ENCODE data around the gene SLC6A6.

SLC6A6 gene

GRCh38 chr3:14466179-14466903 lies 63.9 kb downstream of the SLC6A6 start:
- Histone ChIP-seq H4K91ac (ENCODE audit: low read depth, low read length) (no peak overlapping the region), H3K36me3 (ENCODE audit: control insufficient read depth in 1 of 2, insufficient read depth in 2 of 2, low read length in 2 of 2) (peaks cover 62 to 75% of the 10 kb centered on the region in 2 experiments), H3K14ac (ENCODE audit: low read length) (no peak overlapping the region), H2BK12ac (ENCODE audit: low read length) (no peak overlapping the region), H2AK5ac (ENCODE audit: low read length) (no peak overlapping the region), H3K27ac (ENCODE audit: low read depth, low read length) (no peak overlapping the region), H2BK120ac (ENCODE audit: insufficient read depth, low read length, poor library complexity) (no peak overlapping the region), H3K9ac (ENCODE audit: low read length) (no peak overlapping the region), H3K4me1 (ENCODE audit: control insufficient read depth in 1 of 2, insufficient read depth in 2 of 2, low read length in 2 of 2) (peaks cover 4 to 11% of the 10 kb centered on the region in 2 experiments), H3K79me1 (ENCODE audit: low read length) (peaks cover 2% of the 10 kb centered on the region), H3K23ac (ENCODE audit: low read length) (no peak overlapping the region), H2AFZ (ENCODE audit: insufficient read depth, low read length, poor library complexity) (no peak overlapping the region), H4K12ac (ENCODE audit: low read depth, low read length) (no peak overlapping the region), H3K4me2 (ENCODE audit: low read length) (no peak overlapping the region), H3K4ac (ENCODE audit: low read depth, low read length) (no peak overlapping the region), H3K79me2 (ENCODE audit: control insufficient read depth, insufficient read depth, low read length, poor library complexity) (no peaks in the 10 kb centered on the region), H3K4me3 (ENCODE audit: low read depth, low read length) (no peak overlapping the region), H4K8ac (ENCODE audit: low read depth, low read length) (no peak overlapping the region), H3K18ac (ENCODE audit: low read length) (no peak overlapping the region), H3K9me3 (ENCODE audit: insufficient read depth, low read depth, low read length) (peaks cover 2% of the 10 kb centered on the region), H2BK5ac (ENCODE audit: low read depth, low read length, poor library complexity) (no peak overlapping the region), H3K27me3 (ENCODE audit: insufficient read depth, low read length) (no peaks in the 10 kb centered on the region)
- no CpG with 5 or more reads among the region's 23 CpGs for WGBS (ENCODE audit: extremely low coverage, insufficient coverage, insufficient read length)
- DNase-seq = no peak

- no peak overlapping the region for H3K4me3 ChIP-seq (ENCODE audit: low read depth, low read length)
- DNase-seq = peak; percentile 24 to 48
- H3K79me2 ChIP-seq (ENCODE audit: control insufficient read depth, insufficient read depth, low read length, poor library complexity) = no peaks in the 10 kb centered on the region
- no peak overlapping the region for H3K27ac ChIP-seq (ENCODE audit: low read depth, low read length)
- H3K18ac ChIP-seq (ENCODE audit: low read length) = no peak overlapping the region
- peaks cover 2% of the 10 kb centered on the region for H3K9me3 ChIP-seq (ENCODE audit: insufficient read depth, low read depth, low read length)
- peaks cover 12 to 20% of the 10 kb centered on the region in 2 experiments for H3K4me1 ChIP-seq (ENCODE audit: control insufficient read depth in 1 of 2, insufficient read depth in 2 of 2, low read length in 2 of 2)
- no peak overlapping the region for H3K14ac ChIP-seq (ENCODE audit: low read length)
- H3K27me3 ChIP-seq (ENCODE audit: insufficient read depth, low read length) = no peaks in the 10 kb centered on the region
- no peak overlapping the region for H2AK5ac ChIP-seq (ENCODE audit: low read length)
- H3K9ac ChIP-seq (ENCODE audit: low read length) = no peak overlapping the region
- peaks cover 4% of the 10 kb centered on the region for H3K79me1 ChIP-seq (ENCODE audit: low read length)
- H3K4me2 ChIP-seq (ENCODE audit: low read length) = no peak overlapping the region
- no peak overlapping the region for H4K12ac ChIP-seq (ENCODE audit: low read depth, low read length)
- no peak overlapping the region for H3K23ac ChIP-seq (ENCODE audit: low read length)
- no peak overlapping the region for H2BK5ac ChIP-seq (ENCODE audit: low read depth, low read length, poor library complexity)
- H2AFZ ChIP-seq (ENCODE audit: insufficient read depth, low read length, poor library complexity) = no peak overlapping the region
- H4K91ac ChIP-seq (ENCODE audit: low read depth, low read length) = no peak overlapping the region
- WGBS (ENCODE audit: extremely low coverage, insufficient coverage, insufficient read length) = no CpG with 5 or more reads among the region's 15 CpGs
- H2BK12ac ChIP-seq (ENCODE audit: low read length) = no peak overlapping the region
- H3K36me3 ChIP-seq (ENCODE audit: control insufficient read depth in 1 of 2, insufficient read depth in 2 of 2, low read length in 2 of 2) = peaks cover 65 to 81% of the 10 kb centered on the region in 2 experiments
- H2BK120ac ChIP-seq (ENCODE audit: insufficient read depth, low read length, poor library complexity) = no peak overlapping the region
- no peak overlapping the region for H4K8ac ChIP-seq (ENCODE audit: low read depth, low read length)
- H3K4ac ChIP-seq (ENCODE audit: low read depth, low read length) = no peak overlapping the region
These were observed 65.6 kb downstream of the SLC6A6 start for GRCh38 chr3:14467814-14468620.

- Histone ChIP-seq H3K14ac (ENCODE audit: low read length) (no peak overlapping the region), H3K4ac (ENCODE audit: low read depth, low read length) (no peak overlapping the region)
- no CpG with 5 or more reads among the region's 13 CpGs for WGBS (ENCODE audit: extremely low coverage, insufficient coverage, insufficient read length)
These were observed 66.2 kb downstream of the SLC6A6 start for GRCh38 chr3:14468621-14468981.

GRCh38 chr3:14470461-14470860 lies 68.1 kb downstream of the SLC6A6 start:
- Histone ChIP-seq H2AK5ac (ENCODE audit: low read length) (no peak overlapping the region), H2BK5ac (ENCODE audit: low read depth, low read length, poor library complexity) (no peak overlapping the region), H3K79me1 (ENCODE audit: low read length) (peaks cover 8% of the 10 kb centered on the region), H3K9ac (ENCODE audit: low read length) (no peak overlapping the region), H3K27ac (ENCODE audit: low read depth, low read length) (no peak overlapping the region), H3K14ac (ENCODE audit: low read length) (no peak overlapping the region), H2BK120ac (ENCODE audit: insufficient read depth, low read length, poor library complexity) (no peak overlapping the region), H3K4me3 (ENCODE audit: low read depth, low read length) (no peak overlapping the region), H4K8ac (ENCODE audit: low read depth, low read length) (no peak overlapping the region), H4K91ac (ENCODE audit: low read depth, low read length) (no peak overlapping the region), H3K36me3 (ENCODE audit: control insufficient read depth in 1 of 2, insufficient read depth in 2 of 2, low read length in 2 of 2) (peaks cover 62 to 70% of the 10 kb centered on the region in 2 experiments), H3K27me3 (ENCODE audit: insufficient read depth, low read length) (no peaks in the 10 kb centered on the region), H3K79me2 (ENCODE audit: control insufficient read depth, insufficient read depth, low read length, poor library complexity) (no peaks in the 10 kb centered on the region), H4K12ac (ENCODE audit: low read depth, low read length) (no peak overlapping the region), H3K9me3 (ENCODE audit: insufficient read depth, low read depth, low read length) (peaks cover 2% of the 10 kb centered on the region), H2AFZ (ENCODE audit: insufficient read depth, low read length, poor library complexity) (no peak overlapping the region), H3K18ac (ENCODE audit: low read length) (no peak overlapping the region), H3K4me2 (ENCODE audit: low read length) (no peak overlapping the region), H3K23ac (ENCODE audit: low read length) (no peak overlapping the region), H3K4ac (ENCODE audit: low read depth, low read length) (no peak overlapping the region), H2BK12ac (ENCODE audit: low read length) (no peak overlapping the region), H3K4me1 (ENCODE audit: control insufficient read depth in 1 of 2, insufficient read depth in 2 of 2, low read length in 2 of 2) (peaks cover 15 to 19% of the 10 kb centered on the region in 2 experiments)
- no CpG with 5 or more reads among the region's 12 CpGs for WGBS (ENCODE audit: extremely low coverage, insufficient coverage, insufficient read length)
- DNase-seq = no peak

More at GRCh38 chr3:14468621-14468981, 66.2 kb downstream of the SLC6A6 start:
- H3K4me3 ChIP-seq (ENCODE audit: low read depth, low read length) = no peak overlapping the region
- no peak overlapping the region for H3K18ac ChIP-seq (ENCODE audit: low read length)
- H3K9ac ChIP-seq (ENCODE audit: low read length) = peak overlapping the region; percentile 26
- no peak overlapping the region for H2BK12ac ChIP-seq (ENCODE audit: low read length)
- H3K9me3 ChIP-seq (ENCODE audit: insufficient read depth, low read depth, low read length) = peaks cover 2% of the 10 kb centered on the region
- no peaks in the 10 kb centered on the region for H3K79me2 ChIP-seq (ENCODE audit: control insufficient read depth, insufficient read depth, low read length, poor library complexity)
- H3K4me1 ChIP-seq (ENCODE audit: control insufficient read depth in 1 of 2, insufficient read depth in 2 of 2, low read length in 2 of 2) = peaks cover 15 to 22% of the 10 kb centered on the region in 2 experiments
- peaks cover 65 to 77% of the 10 kb centered on the region in 2 experiments for H3K36me3 ChIP-seq (ENCODE audit: control insufficient read depth in 1 of 2, insufficient read depth in 2 of 2, low read length in 2 of 2)
- no peak overlapping the region for H4K12ac ChIP-seq (ENCODE audit: low read depth, low read length)
- H3K27ac ChIP-seq (ENCODE audit: low read depth, low read length) = no peak overlapping the region
- H4K8ac ChIP-seq (ENCODE audit: low read depth, low read length) = no peak overlapping the region
- no peak overlapping the region for H2AK5ac ChIP-seq (ENCODE audit: low read length)
- no peak overlapping the region for H2BK5ac ChIP-seq (ENCODE audit: low read depth, low read length, poor library complexity)
- H2BK120ac ChIP-seq (ENCODE audit: insufficient read depth, low read length, poor library complexity) = no peak overlapping the region
- no peak for DNase-seq
- no peak overlapping the region for H2AFZ ChIP-seq (ENCODE audit: insufficient read depth, low read length, poor library complexity)
- no peak overlapping the region for H3K23ac ChIP-seq (ENCODE audit: low read length)
- no peak overlapping the region for H3K4me2 ChIP-seq (ENCODE audit: low read length)
- H4K91ac ChIP-seq (ENCODE audit: low read depth, low read length) = no peak overlapping the region
- H3K79me1 ChIP-seq (ENCODE audit: low read length) = peaks cover 8% of the 10 kb centered on the region
- H3K27me3 ChIP-seq (ENCODE audit: insufficient read depth, low read length) = no peaks in the 10 kb centered on the region
